ENCODE results near the gene ACAP1. TPM values are rescaled to one million over a fixed set of nuclear protein-coding genes. Genes with fewer than 3 reads are reported as not detected.
"Not testable (repeated sequence)": the region's sequence is repeated elsewhere in the genome, so short reads cannot be mapped to it uniquely, and the experiment has no call there.

The ACAP1 gene
- total RNA-seq, 2 donors from 2014 or later, result 527 to 774 TPM

- not testable (repeated sequence) for H3K36me3 Mint-ChIP-seq (ENCODE audit: low read depth); H3K4me1 Mint-ChIP-seq; ATAC-seq (replicated peaks); H3K27ac Mint-ChIP-seq; H3K27me3 Mint-ChIP-seq; H3K9me3 Mint-ChIP-seq; H3K4me3 Mint-ChIP-seq
These were observed 32.3 kb downstream of the ACAP1 start for GRCh38 chr17:7368599-7368994.

- no peaks in the 10 kb centered on the region for H3K9me3 Mint-ChIP-seq
These were observed 33.5 kb downstream of the ACAP1 start for GRCh38 chr17:7369825-7370224.

GRCh38 chr17:7370853-7371252 is 34.5 kb downstream of the ACAP1 start:
- Mint-ChIP-seq H3K27ac (no peak overlapping the region), H3K4me3 (no peak overlapping the region), H3K36me3 (ENCODE audit: low read depth) (no peaks in the 10 kb centered on the region), H3K4me1 (no peaks in the 10 kb centered on the region), H3K9me3 (no peaks in the 10 kb centered on the region), H3K27me3 (no peaks in the 10 kb centered on the region)
- no peak for ATAC-seq (replicated peaks)

More at GRCh38 chr17:7369825-7370224, 33.5 kb downstream of the ACAP1 start:
- Mint-ChIP-seq H3K27me3 (no peaks in the 10 kb centered on the region), H3K4me3 (no peak overlapping the region), H3K27ac (no peak overlapping the region), H3K36me3 (ENCODE audit: low read depth) (no peaks in the 10 kb centered on the region), H3K4me1 (no peaks in the 10 kb centered on the region)
- no peak for ATAC-seq (replicated peaks)

- no peaks in the 10 kb centered on the region for H3K36me3 Mint-ChIP-seq (ENCODE audit: low read depth)
- H3K9me3 Mint-ChIP-seq, result no peaks in the 10 kb centered on the region
- H3K27ac Mint-ChIP-seq, result no peak overlapping the region
- no peak overlapping the region for H3K4me3 Mint-ChIP-seq
- H3K27me3 Mint-ChIP-seq, result peaks cover 7% of the 10 kb centered on the region
- ATAC-seq (replicated peaks), result no peak
- no peaks in the 10 kb centered on the region for H3K4me1 Mint-ChIP-seq
These were observed 38.0 kb downstream of the ACAP1 start for GRCh38 chr17:7374353-7374752.

- ATAC-seq (replicated peaks), result no peak
- Mint-ChIP-seq H3K36me3 (ENCODE audit: low read depth) (no peaks in the 10 kb centered on the region), H3K27me3 (peaks cover 31% of the 10 kb centered on the region), H3K9me3 (no peaks in the 10 kb centered on the region), H3K4me3 (no peak overlapping the region), H3K27ac (no peak overlapping the region), H3K4me1 (peaks cover 5% of the 10 kb centered on the region)
These were observed 42.8 kb downstream of the ACAP1 start for GRCh38 chr17:7379134-7379533.

- Mint-ChIP-seq H3K36me3 (ENCODE audit: low read depth) (no peaks in the 10 kb centered on the region), H3K27ac (no peak overlapping the region), H3K4me1 (peaks cover 9% of the 10 kb centered on the region), H3K4me3 (no peak overlapping the region), H3K27me3 (peaks cover 31% of the 10 kb centered on the region), H3K9me3 (no peaks in the 10 kb centered on the region)
- no peak for ATAC-seq (replicated peaks)
These were observed 44.0 kb downstream of the ACAP1 start for GRCh38 chr17:7380321-7380720.

- no peak within 1 kb of the TSS for H3K27ac Mint-ChIP-seq
- no peaks in the 10 kb centered on the region for H3K36me3 Mint-ChIP-seq (ENCODE audit: low read depth)
- ATAC-seq (replicated peaks), result no peak
- no peaks in the 10 kb centered on the region for H3K9me3 Mint-ChIP-seq
- no peak within 1 kb of the TSS for H3K4me3 Mint-ChIP-seq
- peaks cover 31% of the 10 kb centered on the region for H3K27me3 Mint-ChIP-seq
- peaks cover 9% of the 10 kb centered on the region for H3K4me1 Mint-ChIP-seq
These were observed 44.7 kb downstream of the ACAP1 start, which contains the start of gene TNK1 for GRCh38 chr17:7380855-7381683. Gene TNK1 (plus strand): TSS chr17:7381089. CDS start chr17:7382927, 1,838 bp downstream.

GRCh38 chr17:7382901-7383300 is 46.6 kb downstream of the ACAP1 start:
- H3K27ac Mint-ChIP-seq, result no peak overlapping the region
- ATAC-seq (replicated peaks), result no peak
- peak overlapping the region; percentile 77 for H3K4me3 Mint-ChIP-seq
- H3K36me3 Mint-ChIP-seq (ENCODE audit: low read depth), result peaks cover 7% of the 10 kb centered on the region
- H3K4me1 Mint-ChIP-seq, result peaks cover 13% of the 10 kb centered on the region
- H3K9me3 Mint-ChIP-seq, result no peaks in the 10 kb centered on the region
- peaks cover 27% of the 10 kb centered on the region for H3K27me3 Mint-ChIP-seq

- Mint-ChIP-seq H3K27me3 (peaks cover 27% of the 10 kb centered on the region), H3K36me3 (ENCODE audit: low read depth) (peaks cover 7% of the 10 kb centered on the region), H3K4me3 (peak overlapping the region; percentile 77), H3K4me1 (peaks cover 13% of the 10 kb centered on the region), H3K27ac (no peak overlapping the region), H3K9me3 (no peaks in the 10 kb centered on the region)
- no peak for ATAC-seq (replicated peaks)
These were observed 47.0 kb downstream of the ACAP1 start for GRCh38 chr17:7383371-7383741.

- Mint-ChIP-seq H3K4me1 (peaks cover 13% of the 10 kb centered on the region), H3K27ac (peak overlapping the region; percentile 48), H3K27me3 (peaks cover 27% of the 10 kb centered on the region), H3K4me3 (peak overlapping the region; percentile 77), H3K9me3 (no peaks in the 10 kb centered on the region), H3K36me3 (ENCODE audit: low read depth) (peaks cover 7% of the 10 kb centered on the region)
- ATAC-seq (replicated peaks), result peak; percentile 99
These were observed 47.6 kb downstream of the ACAP1 start for GRCh38 chr17:7383742-7384488.

- Mint-ChIP-seq H3K9me3 (no peaks in the 10 kb centered on the region), H3K4me1 (peaks cover 16% of the 10 kb centered on the region), H3K36me3 (ENCODE audit: low read depth) (peaks cover 12% of the 10 kb centered on the region), H3K27ac (peak overlapping the region; percentile 48), H3K27me3 (peaks cover 21% of the 10 kb centered on the region), H3K4me3 (peak overlapping the region; percentile 77)
- no peak for ATAC-seq (replicated peaks)
These were observed 48.3 kb downstream of the ACAP1 start for GRCh38 chr17:7384489-7385081.

GRCh38 chr17:7388856-7389255 is 52.5 kb downstream of the ACAP1 start:
- Mint-ChIP-seq H3K36me3 (ENCODE audit: low read depth) (peaks cover 52% of the 10 kb centered on the region), H3K27me3 (no peaks in the 10 kb centered on the region), H3K9me3 (no peaks in the 10 kb centered on the region), H3K27ac (no peak overlapping the region), H3K4me3 (no peak overlapping the region), H3K4me1 (peaks cover 16% of the 10 kb centered on the region)
- no peak for ATAC-seq (replicated peaks)

GRCh38 chr17:7389924-7390910 is 53.9 kb downstream of the ACAP1 start:
- Mint-ChIP-seq H3K36me3 (ENCODE audit: low read depth) (peaks cover 55% of the 10 kb centered on the region), H3K4me1 (peaks cover 16% of the 10 kb centered on the region), H3K27me3 (no peaks in the 10 kb centered on the region), H3K27ac (peak overlapping the region; percentile 30), H3K9me3 (no peaks in the 10 kb centered on the region), H3K4me3 (no peak overlapping the region)
- no peak for ATAC-seq (replicated peaks)

- Mint-ChIP-seq H3K4me3 (peak overlapping the region; percentile 87), H3K27me3 (no peaks in the 10 kb centered on the region), H3K36me3 (ENCODE audit: low read depth) (peaks cover 55% of the 10 kb centered on the region), H3K9me3 (no peaks in the 10 kb centered on the region), H3K27ac (peak overlapping the region; percentile 73), H3K4me1 (peaks cover 16% of the 10 kb centered on the region)
- no peak for ATAC-seq (replicated peaks)
These were observed 55.0 kb downstream of the ACAP1 start for GRCh38 chr17:7391307-7391706.
